ENCODE data around the gene MCHR1.

DNA sequence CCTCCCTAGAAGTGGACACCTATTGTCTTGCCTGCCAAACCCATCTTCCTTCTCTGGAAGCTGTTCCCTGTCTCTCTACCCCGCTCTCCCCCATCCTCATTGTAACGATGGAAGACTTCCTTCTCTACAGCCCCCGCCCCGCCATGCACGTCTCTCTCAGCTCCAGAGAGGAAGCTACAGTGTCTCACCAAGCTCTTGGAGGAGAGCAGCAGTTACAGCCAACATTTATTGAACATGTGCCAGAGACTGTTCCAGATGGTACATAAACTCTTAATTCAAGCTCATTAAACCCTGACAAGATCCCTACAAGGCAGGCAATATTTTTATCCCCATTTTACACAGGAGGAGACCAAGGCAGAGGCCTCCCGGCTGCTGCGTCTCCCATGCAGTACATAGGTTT, 15.1 kb downstream of the MCHR1 start:
- TF ChIP-seq, protein P1, sequence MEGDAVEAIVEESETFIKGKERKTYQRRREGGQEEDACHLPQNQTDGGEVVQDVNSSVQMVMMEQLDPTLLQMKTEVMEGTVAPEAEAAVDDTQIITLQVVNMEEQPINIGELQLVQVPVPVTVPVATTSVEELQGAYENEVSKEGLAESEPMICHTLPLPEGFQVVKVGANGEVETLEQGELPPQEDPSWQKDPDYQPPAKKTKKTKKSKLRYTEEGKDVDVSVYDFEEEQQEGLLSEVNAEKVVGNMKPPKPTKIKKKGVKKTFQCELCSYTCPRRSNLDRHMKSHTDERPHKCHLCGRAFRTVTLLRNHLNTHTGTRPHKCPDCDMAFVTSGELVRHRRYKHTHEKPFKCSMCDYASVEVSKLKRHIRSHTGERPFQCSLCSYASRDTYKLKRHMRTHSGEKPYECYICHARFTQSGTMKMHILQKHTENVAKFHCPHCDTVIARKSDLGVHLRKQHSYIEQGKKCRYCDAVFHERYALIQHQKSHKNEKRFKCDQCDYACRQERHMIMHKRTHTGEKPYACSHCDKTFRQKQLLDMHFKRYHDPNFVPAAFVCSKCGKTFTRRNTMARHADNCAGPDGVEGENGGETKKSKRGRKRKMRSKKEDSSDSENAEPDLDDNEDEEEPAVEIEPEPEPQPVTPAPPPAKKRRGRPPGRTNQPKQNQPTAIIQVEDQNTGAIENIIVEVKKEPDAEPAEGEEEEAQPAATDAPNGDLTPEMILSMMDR (conservative IDR thresholded peaks at IDR 0.05; ENCODE audit: low read depth in 2 of 2) = no peak
- TF ChIP-seq JUNB (IDR thresholded peaks at IDR 0.05; ENCODE audit: unreplicated experiment) (no peak), EZH2 (IDR thresholded peaks at IDR 0.05; ENCODE audit: low read depth, unreplicated experiment) (no peak), POLR2AphosphoS5 (IDR thresholded peaks at IDR 0.05; ENCODE audit: low read depth) (no peak), EZH2phosphoT487 (IDR thresholded peaks at IDR 0.05; ENCODE audit: unreplicated experiment) (no peak)
- TF ChIP-seq, protein P2, sequence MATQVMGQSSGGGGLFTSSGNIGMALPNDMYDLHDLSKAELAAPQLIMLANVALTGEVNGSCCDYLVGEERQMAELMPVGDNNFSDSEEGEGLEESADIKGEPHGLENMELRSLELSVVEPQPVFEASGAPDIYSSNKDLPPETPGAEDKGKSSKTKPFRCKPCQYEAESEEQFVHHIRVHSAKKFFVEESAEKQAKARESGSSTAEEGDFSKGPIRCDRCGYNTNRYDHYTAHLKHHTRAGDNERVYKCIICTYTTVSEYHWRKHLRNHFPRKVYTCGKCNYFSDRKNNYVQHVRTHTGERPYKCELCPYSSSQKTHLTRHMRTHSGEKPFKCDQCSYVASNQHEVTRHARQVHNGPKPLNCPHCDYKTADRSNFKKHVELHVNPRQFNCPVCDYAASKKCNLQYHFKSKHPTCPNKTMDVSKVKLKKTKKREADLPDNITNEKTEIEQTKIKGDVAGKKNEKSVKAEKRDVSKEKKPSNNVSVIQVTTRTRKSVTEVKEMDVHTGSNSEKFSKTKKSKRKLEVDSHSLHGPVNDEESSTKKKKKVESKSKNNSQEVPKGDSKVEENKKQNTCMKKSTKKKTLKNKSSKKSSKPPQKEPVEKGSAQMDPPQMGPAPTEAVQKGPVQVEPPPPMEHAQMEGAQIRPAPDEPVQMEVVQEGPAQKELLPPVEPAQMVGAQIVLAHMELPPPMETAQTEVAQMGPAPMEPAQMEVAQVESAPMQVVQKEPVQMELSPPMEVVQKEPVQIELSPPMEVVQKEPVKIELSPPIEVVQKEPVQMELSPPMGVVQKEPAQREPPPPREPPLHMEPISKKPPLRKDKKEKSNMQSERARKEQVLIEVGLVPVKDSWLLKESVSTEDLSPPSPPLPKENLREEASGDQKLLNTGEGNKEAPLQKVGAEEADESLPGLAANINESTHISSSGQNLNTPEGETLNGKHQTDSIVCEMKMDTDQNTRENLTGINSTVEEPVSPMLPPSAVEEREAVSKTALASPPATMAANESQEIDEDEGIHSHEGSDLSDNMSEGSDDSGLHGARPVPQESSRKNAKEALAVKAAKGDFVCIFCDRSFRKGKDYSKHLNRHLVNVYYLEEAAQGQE (IDR thresholded peaks at IDR 0.05; ENCODE audit: unreplicated experiment) = no peak

All from GM23338 (cell line).